Measurements from ENCODE around the gene RAB11A.

Gene RAB11A

GRCh38 chr15:65873256-65873655, 4.0 kb downstream of the RAB11A start:
- DNase-seq (ENCODE audit: extremely low read depth, low read depth) = no peak
- no peak for TF ChIP-seq CTCF (IDR thresholded peaks at IDR 0.05; ENCODE audit: low read depth, low read length, missing control alignments)
- H3K4me3 ChIP-seq (replicated peaks; ENCODE audit: low read depth, low read length) = no peak overlapping the region

GRCh38 chr15:65875458-65875857, 6.2 kb downstream of the RAB11A start:
- no peak overlapping the region for H3K4me3 ChIP-seq (replicated peaks; ENCODE audit: low read depth, low read length)
- no peak for DNase-seq (ENCODE audit: extremely low read depth, low read depth)
- no peak for TF ChIP-seq CTCF (IDR thresholded peaks at IDR 0.05; ENCODE audit: low read depth, low read length, missing control alignments)

- no peak overlapping the region for H3K4me3 ChIP-seq (replicated peaks; ENCODE audit: low read depth, low read length)
- no peak for DNase-seq (ENCODE audit: extremely low read depth, low read depth)
- TF ChIP-seq CTCF (IDR thresholded peaks at IDR 0.05; ENCODE audit: low read depth, low read length, missing control alignments) = no peak
Measured at GRCh38 chr15:65877749-65878148, 8.5 kb downstream of the RAB11A start.

GRCh38 chr15:65881766-65882434, 12.6 kb downstream of the RAB11A start:
- no peak for DNase-seq (ENCODE audit: extremely low read depth, low read depth)

GRCh38 chr15:65883571-65883970, 14.3 kb downstream of the RAB11A start:
- no peak overlapping the region for H3K4me3 ChIP-seq (replicated peaks; ENCODE audit: low read depth, low read length)
- DNase-seq (ENCODE audit: extremely low read depth, low read depth) = no peak
- TF ChIP-seq CTCF (IDR thresholded peaks at IDR 0.05; ENCODE audit: low read depth, low read length, missing control alignments) = no peak

More at GRCh38 chr15:65881766-65882434, 12.6 kb downstream of the RAB11A start:
- TF ChIP-seq CTCF (IDR thresholded peaks at IDR 0.05; ENCODE audit: low read depth, low read length, missing control alignments) = no peak
- H3K4me3 ChIP-seq (replicated peaks; ENCODE audit: low read depth, low read length) = no peak overlapping the region

- DNase-seq (ENCODE audit: extremely low read depth, low read depth) = no peak
Measured at GRCh38 chr15:65884511-65884910, 15.2 kb downstream of the RAB11A start.

More at GRCh38 chr15:65884511-65884910, 15.2 kb downstream of the RAB11A start:
- no peak overlapping the region for H3K4me3 ChIP-seq (replicated peaks; ENCODE audit: low read depth, low read length)
- no peak for TF ChIP-seq CTCF (IDR thresholded peaks at IDR 0.05; ENCODE audit: low read depth, low read length, missing control alignments)

Measured in HFF-Myc (cell line).